Activated CD4-positive, alpha-beta T cell treated with anti-CD3 and anti-CD28 coated beads for 36 hours (primary cell): ENCODE data around the gene CA10. TPM values are rescaled to one million over a fixed set of nuclear protein-coding genes. Genes with fewer than 3 reads are reported as not detected.

Experiments
- ATAC-seq: fragments of 200-7000 bp; cut with Tn5 transposase; one replicate; pipeline ENCODE4 v1.10.0; 2021; ENCODE audit warnings: mild to moderate bottlenecking, moderate library complexity
- CTCF ChIA-PET: fragments of 350-600 bp; sonication (Branson Sonifier 250); formaldehyde crosslinking; loops from one replicate; lab custom pipeline; 2021; ENCODE audit warnings: antibody characterized with exemption; lab: Charles Lee
- POLR2A ChIA-PET: fragments of 350-600 bp; sonication (Branson Sonifier 250); formaldehyde crosslinking; loops from one replicate; lab custom pipeline; 2021; ENCODE audit warnings: antibody characterized with exemption, inconsistent platforms; lab: Charles Lee
- DNase-seq: peaks from one replicate; pipeline ENCODE4 v3.0.0-alpha.2; 2020
- H3K27ac Mint-ChIP-seq: one replicate; pipeline ENCODE4 v1.8.0; 2021; ENCODE audit warnings: mixed read lengths
- H3K27me3 Mint-ChIP-seq: one replicate; pipeline ENCODE4 v1.8.0; 2021; ENCODE audit warnings: mixed read lengths
- H3K36me3 Mint-ChIP-seq: one replicate; pipeline ENCODE4 v1.8.0; 2021; ENCODE audit warnings: low read depth, mixed read lengths
- H3K4me1 Mint-ChIP-seq: one replicate; pipeline ENCODE4 v1.8.0; 2021; ENCODE audit warnings: mixed read lengths
- H3K4me3 Mint-ChIP-seq: one replicate; pipeline ENCODE4 v1.8.0; 2021; ENCODE audit warnings: mild to moderate bottlenecking, moderate library complexity, mixed read lengths
- H3K9me3 Mint-ChIP-seq: one replicate; pipeline ENCODE4 v1.8.0; 2021; ENCODE audit warnings: low read depth, mixed read lengths
- intact Hi-C, 2 experiments: fragments of 100-400 bp; cut with DNase I in 1 of 2; cut with micrococcal nuclease in 1 of 2; formaldehyde crosslinking; loops; one replicate each; pipeline versions ENCODE4 v1.14.2 to v1.15.1; 2022 to 2024; cut with DNase I, micrococcal nuclease
- total RNA-seq, 2 experiments: library from RNA; stranded (reverse); gene quantifications; one replicate each; pipeline ENCODE4 v1.2.3, GENCODE V29; 2021

The CA10 gene
- total RNA-seq, 2 experiments from 2014 or later = not detected

GRCh38 chr17:51830451-51830850 lies 328.1 kb downstream of the CA10 start:
- ATAC-seq (no peak), DNase-seq (no peak)
- CTCF ChIA-PET = no interaction called here
- intact Hi-C loops = no loop called here
- Mint-ChIP-seq H3K4me1 (no peaks in the 10 kb centered on the region), H3K4me3 (no peak overlapping the region), H3K36me3 (no peaks in the 10 kb centered on the region), H3K9me3 (no peaks in the 10 kb centered on the region), H3K27me3 (peaks cover 8% of the 10 kb centered on the region), H3K27ac (no peak overlapping the region)
- POLR2A ChIA-PET = no interaction called here

GRCh38 chr17:51828901-51829300 lies 329.6 kb downstream of the CA10 start:
- H3K27ac Mint-ChIP-seq = no peak overlapping the region

GRCh38 chr17:51827140-51827539 lies 331.4 kb downstream of the CA10 start:
- intact Hi-C loops = no loop called here
- no peak for DNase-seq
- CTCF ChIA-PET = no interaction called here
- POLR2A ChIA-PET = no interaction called here
- Mint-ChIP-seq H3K27ac (no peak overlapping the region), H3K9me3 (no peaks in the 10 kb centered on the region), H3K4me1 (no peaks in the 10 kb centered on the region), H3K27me3 (peaks cover 9% of the 10 kb centered on the region), H3K36me3 (no peaks in the 10 kb centered on the region), H3K4me3 (no peak overlapping the region)
- ATAC-seq = no peak

More at GRCh38 chr17:51828901-51829300, 329.6 kb downstream of the CA10 start:
- POLR2A ChIA-PET = no interaction called here
- Mint-ChIP-seq H3K4me1 (no peaks in the 10 kb centered on the region), H3K36me3 (no peaks in the 10 kb centered on the region), H3K4me3 (no peak overlapping the region), H3K27me3 (peaks cover 6% of the 10 kb centered on the region), H3K9me3 (no peaks in the 10 kb centered on the region)
- CTCF ChIA-PET = interaction anchor here (0.7 kb wide), 1 partner anchor 20 kb away, joined by 3 read pairs; no protein-coding TSS in a partner anchor
- no peak for ATAC-seq
- intact Hi-C loops = no loop called here
- no peak for DNase-seq

- peaks cover 8% of the 10 kb centered on the region for H3K27me3 Mint-ChIP-seq
- no peaks in the 10 kb centered on the region for H3K36me3 Mint-ChIP-seq
- CTCF ChIA-PET = interaction anchor here (1.6 kb wide), 1 partner anchor 12 kb away, joined by 3 read pairs; no protein-coding TSS in a partner anchor
- intact Hi-C loops = no loop called here
- ATAC-seq (no peak), DNase-seq (no peak)
- H3K27ac Mint-ChIP-seq = no peak overlapping the region
- peaks cover 10% of the 10 kb centered on the region for H3K4me1 Mint-ChIP-seq
- POLR2A ChIA-PET = no interaction called here
- no peak overlapping the region for H3K4me3 Mint-ChIP-seq
- H3K9me3 Mint-ChIP-seq = no peaks in the 10 kb centered on the region
These were observed 337.7 kb downstream of the CA10 start for GRCh38 chr17:51820766-51821165.

- ChIA-PET POLR2A (no interaction called here), CTCF (interaction anchor here (1.6 kb wide), 1 partner anchor 13 kb away, joined by 3 read pairs; no protein-coding TSS in a partner anchor)
- Mint-ChIP-seq H3K36me3 (no peaks in the 10 kb centered on the region), H3K4me3 (no peak overlapping the region), H3K27ac (no peak overlapping the region), H3K27me3 (peaks cover 6% of the 10 kb centered on the region), H3K9me3 (no peaks in the 10 kb centered on the region), H3K4me1 (peaks cover 10% of the 10 kb centered on the region)
- ATAC-seq (peak; percentile 66), DNase-seq (no peak)
- intact Hi-C loops = no loop called here
These were observed 338.3 kb downstream of the CA10 start for GRCh38 chr17:51820252-51820651.

GRCh38 chr17:51819341-51820219 lies 338.9 kb downstream of the CA10 start:
- ATAC-seq = peak; percentile 45

GRCh38 chr17:51818777-51819176 lies 339.7 kb downstream of the CA10 start:
- ChIA-PET POLR2A (no interaction called here), CTCF (interaction anchor here (0.7 kb wide), 1 partner anchor 1188 kb away, joined by 3 read pairs; no protein-coding TSS in a partner anchor)
- Mint-ChIP-seq H3K27ac (no peak overlapping the region), H3K9me3 (no peaks in the 10 kb centered on the region), H3K36me3 (no peaks in the 10 kb centered on the region), H3K27me3 (peaks cover 6% of the 10 kb centered on the region), H3K4me1 (peaks cover 10% of the 10 kb centered on the region), H3K4me3 (no peak overlapping the region)
- intact Hi-C loops = no loop called here
- DNase-seq = no peak
- ATAC-seq = peak; percentile 43

More at GRCh38 chr17:51819341-51820219, 338.9 kb downstream of the CA10 start:
- H3K27me3 Mint-ChIP-seq = peaks cover 6% of the 10 kb centered on the region
- CTCF ChIA-PET = interaction anchor here (1.6 kb wide), 1 partner anchor 13 kb away, joined by 3 read pairs; no protein-coding TSS in a partner anchor
- intact Hi-C loops = no loop called here
- no peak overlapping the region for H3K4me3 Mint-ChIP-seq
- no peaks in the 10 kb centered on the region for H3K36me3 Mint-ChIP-seq
- H3K27ac Mint-ChIP-seq = peak overlapping the region; percentile 87
- H3K9me3 Mint-ChIP-seq = no peaks in the 10 kb centered on the region
- DNase-seq = no peak
- peaks cover 10% of the 10 kb centered on the region for H3K4me1 Mint-ChIP-seq
- POLR2A ChIA-PET = no interaction called here

- no peak overlapping the region for H3K27ac Mint-ChIP-seq
- H3K4me1 Mint-ChIP-seq = peaks cover 10% of the 10 kb centered on the region
- peaks cover 6% of the 10 kb centered on the region for H3K27me3 Mint-ChIP-seq
- POLR2A ChIA-PET = no interaction called here
- ATAC-seq (no peak), DNase-seq (no peak)
- H3K36me3 Mint-ChIP-seq = no peaks in the 10 kb centered on the region
- no peak overlapping the region for H3K4me3 Mint-ChIP-seq
- CTCF ChIA-PET = no interaction called here
- intact Hi-C loops = no loop called here
- H3K9me3 Mint-ChIP-seq = no peaks in the 10 kb centered on the region
These were observed 340.6 kb downstream of the CA10 start for GRCh38 chr17:51817955-51818354.

- H3K9me3 Mint-ChIP-seq = no peaks in the 10 kb centered on the region
These were observed 341.4 kb downstream of the CA10 start for GRCh38 chr17:51817117-51817516.

GRCh38 chr17:51815097-51815496 lies 343.4 kb downstream of the CA10 start:
- ATAC-seq = no peak
- DNase-seq = no peak
- Mint-ChIP-seq H3K27ac (no peak overlapping the region), H3K4me3 (no peak overlapping the region), H3K27me3 (peaks cover 11% of the 10 kb centered on the region), H3K36me3 (no peaks in the 10 kb centered on the region), H3K9me3 (no peaks in the 10 kb centered on the region), H3K4me1 (peaks cover 7% of the 10 kb centered on the region)
- POLR2A ChIA-PET = interaction anchor here (0.6 kb wide), 1 partner anchor 48 kb away, joined by 5 read pairs; no protein-coding TSS in a partner anchor
- intact Hi-C loops = no loop called here
- CTCF ChIA-PET = interaction anchor here (0.7 kb wide), 1 partner anchor 78 kb away, joined by 3 read pairs; no protein-coding TSS in a partner anchor

More at GRCh38 chr17:51817117-51817516, 341.4 kb downstream of the CA10 start:
- Mint-ChIP-seq H3K27ac (no peak overlapping the region), H3K4me3 (no peak overlapping the region), H3K36me3 (no peaks in the 10 kb centered on the region), H3K27me3 (peaks cover 3% of the 10 kb centered on the region), H3K4me1 (peaks cover 10% of the 10 kb centered on the region)
- intact Hi-C loops = no loop called here
- DNase-seq (no peak), ATAC-seq (no peak)
- ChIA-PET CTCF (no interaction called here), POLR2A (no interaction called here)

GRCh38 chr17:51814521-51814920 lies 344.0 kb downstream of the CA10 start:
- H3K27ac Mint-ChIP-seq = no peak overlapping the region
- H3K4me1 Mint-ChIP-seq = peaks cover 2% of the 10 kb centered on the region
- ATAC-seq (no peak), DNase-seq (no peak)
- H3K27me3 Mint-ChIP-seq = peaks cover 13% of the 10 kb centered on the region
- ChIA-PET POLR2A (interaction anchor here (0.6 kb wide), 1 partner anchor 47 kb away, joined by 5 read pairs; no protein-coding TSS in a partner anchor), CTCF (interaction anchor here (0.7 kb wide), 1 partner anchor 77 kb away, joined by 3 read pairs; no protein-coding TSS in a partner anchor)
- H3K9me3 Mint-ChIP-seq = no peaks in the 10 kb centered on the region
- H3K36me3 Mint-ChIP-seq = no peaks in the 10 kb centered on the region
- intact Hi-C loops = no loop called here
- no peak overlapping the region for H3K4me3 Mint-ChIP-seq
